Measurements from ENCODE around the gene STAC3.

The STAC3 gene

GRCh38 chr12:57222286-57223190, 28.4 kb downstream of the STAC3 start:
- DNase-seq, result no peak

GRCh38 chr12:57221169-57221917, 29.6 kb downstream of the STAC3 start:
- DNase-seq, result no peak

- DNase-seq, result no peak
Measured at GRCh38 chr12:57220770-57221168, 30.2 kb downstream of the STAC3 start.

GRCh38 chr12:57219993-57220754, 30.8 kb downstream of the STAC3 start:
- no peak for DNase-seq

- DNase-seq, result no peak
Measured at GRCh38 chr12:57219205-57219992, 31.6 kb downstream of the STAC3 start.

- no peak for DNase-seq
Measured at GRCh38 chr12:57218030-57218853, 32.7 kb downstream of the STAC3 start.

- DNase-seq, result no peak
Measured at GRCh38 chr12:57216921-57217879, 33.8 kb downstream of the STAC3 start.

GRCh38 chr12:57216014-57216911, 34.7 kb downstream of the STAC3 start, which contains the start of gene NXPH4:
Gene NXPH4, plus strand, starts transcription at chr12:57216794. Its CDS starts 176 bp downstream, at chr12:57216970.
- no peak for DNase-seq

- DNase-seq, result no peak
Measured at GRCh38 chr12:57215668-57216013, 35.3 kb downstream of the STAC3 start.

GRCh38 chr12:57215065-57215464, 35.9 kb downstream of the STAC3 start:
- DNase-seq, result no peak

GRCh38 chr12:57214398-57214781, 36.6 kb downstream of the STAC3 start:
- peak; percentile 57 for DNase-seq

- DNase-seq, result no peak
Measured at GRCh38 chr12:57213763-57214397, 37.1 kb downstream of the STAC3 start.

- peak; percentile 78 for DNase-seq
Measured at GRCh38 chr12:57213058-57213715, 37.8 kb downstream of the STAC3 start.

- DNase-seq, result no peak
Measured at GRCh38 chr12:57212701-57213057, 38.3 kb downstream of the STAC3 start.

- DNase-seq, result no peak
Measured at GRCh38 chr12:57211791-57212700, 38.9 kb downstream of the STAC3 start.

- DNase-seq, result no peak
Measured at GRCh38 chr12:57210926-57211692, 39.9 kb downstream of the STAC3 start.
